H1 (cell line): ENCODE data around the gene BCL2L11. TPM values are rescaled to one million over a fixed set of nuclear protein-coding genes. Genes with fewer than 3 reads are reported as not detected.

ENCODE experiments used
- KDM4A ChIP-seq: IDR thresholded peaks from one replicate; pipeline ENCODE4 v1.7.1; 2012; ENCODE audit warnings: low read depth, mild to moderate bottlenecking, moderate library complexity, low read length, inconsistent platforms; ENCODE audit not compliant: severe bottlenecking
- RFX5 ChIP-seq: IDR thresholded peaks from 2 replicates; pipeline ENCODE4 v1.6.1; 2011; ENCODE audit warnings: low read depth, low read length, improper control_type of control experiment, borderline replicate concordance
- RNF2 ChIP-seq: fragments of 200-900, 300-1000 bp; sonication (generic); IDR thresholded peaks from 2 replicates; pipeline ENCODE4 v1.7.1; 2016; ENCODE audit warnings: borderline replicate concordance, low read depth, mild to moderate bottlenecking, antibody characterized with exemption, low read length; ENCODE audit not compliant: poor library complexity, severe bottlenecking; ENCODE audit errors: missing control alignments
- SIX5 ChIP-seq: IDR thresholded peaks from 2 replicates; pipeline ENCODE4 v1.6.1; 2011; ENCODE audit warnings: mild to moderate bottlenecking, low read depth, low read length
- SP1 ChIP-seq: IDR thresholded peaks from 2 replicates; pipeline ENCODE4 v1.6.1; 2011; ENCODE audit warnings: low read depth, low read length
- polyA plus RNA-seq, 7 experiments: library from polyadenylated mRNA; depleted of rRNA in 3 of 7; stranded (reverse) in 5 of 7; unstranded in 2 of 7; fragments of >200 nt in 5 of 7; fragments of 200-250 nt in 2 of 7; gene quantifications; 1 replicate in 5 of 7; 2 replicates in 1 of 7; 4 replicates in 1 of 7; pipeline versions ENCODE4 v1.2.1 to v1.2.3, GENCODE V29; 2011 to 2013; ENCODE audit warnings: missing spikeins in 2 of 7, mixed read lengths in 2 of 7
- total RNA-seq: library from RNA; stranded (reverse); fragmentation: NEBNext Ultra II Directional; extraction: Animal tissue kit (Norgen Biotek cat#: 25700); gene quantifications from 2 replicates; pipeline ENCODE4 v1.2.1, GENCODE V29; 2021

Gene BCL2L11
- total and polyA plus RNA-seq, 2 of the 8 experiments (the other 6 are each of a cell fraction or from before 2014, with no cell fraction given): 7.5 to 22.9 TPM

DNA sequence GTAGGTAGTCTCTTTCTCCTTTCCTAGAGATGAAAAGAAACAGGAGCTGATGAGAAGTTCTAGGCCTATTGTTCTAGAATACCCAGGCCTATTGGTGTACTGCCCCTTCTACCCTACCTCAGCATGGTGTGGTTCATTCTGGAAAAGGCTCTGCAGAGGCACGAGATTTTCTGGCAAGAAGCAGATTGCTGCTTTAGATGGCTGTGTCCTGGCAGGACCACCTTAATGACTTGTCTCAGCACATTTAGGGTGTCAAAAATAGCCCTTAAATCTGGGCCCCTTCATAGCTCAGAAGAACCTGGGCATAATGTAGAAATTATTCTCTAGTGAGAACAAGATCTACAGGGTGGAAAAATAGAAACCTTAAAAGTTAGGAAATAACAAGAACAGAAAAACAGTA is 87.9 kb downstream of the BCL2L11 start (continued):
- TF ChIP-seq RFX5: no peak
- TF ChIP-seq SP1: no peak
- no peak for TF ChIP-seq RNF2
- TF ChIP-seq KDM4A: no peak
- no peak for TF ChIP-seq SIX5
